ENCODE results near the gene TFPI2.

TFPI2 gene

GRCh38 chr7:93883917-93884345 lies 6.6 kb downstream of the TFPI2 start:
- TF ChIP-seq ZNF274 (IDR thresholded peaks at IDR 0.05; ENCODE audit: low read depth, low read length) = no peak
- no peak overlapping the region for H3K4me3 ChIP-seq (ENCODE audit: low read length)

- no peak overlapping the region for H3K4me3 ChIP-seq (ENCODE audit: low read length)
- no peak for TF ChIP-seq ZNF274 (IDR thresholded peaks at IDR 0.05; ENCODE audit: low read depth, low read length)
Measured at GRCh38 chr7:93883078-93883916, 7.3 kb downstream of the TFPI2 start.

- TF ChIP-seq ZNF274 (IDR thresholded peaks at IDR 0.05; ENCODE audit: low read depth, low read length) = no peak
- H3K4me3 ChIP-seq (ENCODE audit: low read length) = no peak overlapping the region
Measured at GRCh38 chr7:93882468-93882867, 8.1 kb downstream of the TFPI2 start.

- no peak overlapping the region for H3K4me3 ChIP-seq (ENCODE audit: low read length)
- TF ChIP-seq ZNF274 (IDR thresholded peaks at IDR 0.05; ENCODE audit: low read depth, low read length) = no peak
Measured at GRCh38 chr7:93879356-93879755, 11.2 kb downstream of the TFPI2 start.

GRCh38 chr7:93877742-93878141 lies 12.8 kb downstream of the TFPI2 start:
- no peak overlapping the region for H3K4me3 ChIP-seq (ENCODE audit: low read length)

GRCh38 chr7:93873998-93874574 lies 16.5 kb downstream of the TFPI2 start:
- no peak overlapping the region for H3K4me3 ChIP-seq (ENCODE audit: low read length)
- no peak for TF ChIP-seq ZNF274 (IDR thresholded peaks at IDR 0.05; ENCODE audit: low read depth, low read length)

More at GRCh38 chr7:93877742-93878141, 12.8 kb downstream of the TFPI2 start:
- TF ChIP-seq ZNF274 (IDR thresholded peaks at IDR 0.05; ENCODE audit: low read depth, low read length) = no peak

- no peak for TF ChIP-seq ZNF274 (IDR thresholded peaks at IDR 0.05; ENCODE audit: low read depth, low read length)
- H3K4me3 ChIP-seq (ENCODE audit: low read length) = no peak overlapping the region
Measured at GRCh38 chr7:93866886-93867285, 23.7 kb downstream of the TFPI2 start.

- H3K4me3 ChIP-seq (ENCODE audit: low read length) = no peak overlapping the region
- TF ChIP-seq ZNF274 (IDR thresholded peaks at IDR 0.05; ENCODE audit: low read depth, low read length) = no peak
Measured at GRCh38 chr7:93862651-93863050, 27.9 kb downstream of the TFPI2 start.

- TF ChIP-seq ZNF274 (IDR thresholded peaks at IDR 0.05; ENCODE audit: low read depth, low read length) = no peak
- no peak overlapping the region for H3K4me3 ChIP-seq (ENCODE audit: low read length)
Measured at GRCh38 chr7:93861325-93861949, 29.1 kb downstream of the TFPI2 start.

- no peak overlapping the region for H3K4me3 ChIP-seq (ENCODE audit: low read length)
- no peak for TF ChIP-seq ZNF274 (IDR thresholded peaks at IDR 0.05; ENCODE audit: low read depth, low read length)
Measured at GRCh38 chr7:93860261-93860660, 30.3 kb downstream of the TFPI2 start.

GRCh38 chr7:93858857-93859256 lies 31.7 kb downstream of the TFPI2 start:
- TF ChIP-seq ZNF274 (IDR thresholded peaks at IDR 0.05; ENCODE audit: low read depth, low read length) = no peak
- no peak overlapping the region for H3K4me3 ChIP-seq (ENCODE audit: low read length)

GRCh38 chr7:93856323-93856722 lies 34.2 kb downstream of the TFPI2 start:
- TF ChIP-seq ZNF274 (IDR thresholded peaks at IDR 0.05; ENCODE audit: low read depth, low read length) = no peak
- H3K4me3 ChIP-seq (ENCODE audit: low read length) = no peak overlapping the region

GRCh38 chr7:93855797-93856196 lies 34.8 kb downstream of the TFPI2 start:
- H3K4me3 ChIP-seq (ENCODE audit: low read length) = no peak overlapping the region
- TF ChIP-seq ZNF274 (IDR thresholded peaks at IDR 0.05; ENCODE audit: low read depth, low read length) = no peak

GRCh38 chr7:93854480-93854879 lies 36.1 kb downstream of the TFPI2 start:
- no peak overlapping the region for H3K4me3 ChIP-seq (ENCODE audit: low read length)
- no peak for TF ChIP-seq ZNF274 (IDR thresholded peaks at IDR 0.05; ENCODE audit: low read depth, low read length)

- H3K4me3 ChIP-seq (ENCODE audit: low read length) = no peak overlapping the region
- TF ChIP-seq ZNF274 (IDR thresholded peaks at IDR 0.05; ENCODE audit: low read depth, low read length) = no peak
Measured at GRCh38 chr7:93851536-93851935, 39.0 kb downstream of the TFPI2 start.

Data from GM08714 (cell line).